NCI-H2227 (cell line): ENCODE measurements around the gene HES5.

ENCODE experiments used
- DNase-seq: peaks from one replicate; lab custom pipeline; 2025; ENCODE audit not compliant: unreplicated experiment; lab: John Stamatoyannopoulos, UW

The HES5 gene

DNA sequence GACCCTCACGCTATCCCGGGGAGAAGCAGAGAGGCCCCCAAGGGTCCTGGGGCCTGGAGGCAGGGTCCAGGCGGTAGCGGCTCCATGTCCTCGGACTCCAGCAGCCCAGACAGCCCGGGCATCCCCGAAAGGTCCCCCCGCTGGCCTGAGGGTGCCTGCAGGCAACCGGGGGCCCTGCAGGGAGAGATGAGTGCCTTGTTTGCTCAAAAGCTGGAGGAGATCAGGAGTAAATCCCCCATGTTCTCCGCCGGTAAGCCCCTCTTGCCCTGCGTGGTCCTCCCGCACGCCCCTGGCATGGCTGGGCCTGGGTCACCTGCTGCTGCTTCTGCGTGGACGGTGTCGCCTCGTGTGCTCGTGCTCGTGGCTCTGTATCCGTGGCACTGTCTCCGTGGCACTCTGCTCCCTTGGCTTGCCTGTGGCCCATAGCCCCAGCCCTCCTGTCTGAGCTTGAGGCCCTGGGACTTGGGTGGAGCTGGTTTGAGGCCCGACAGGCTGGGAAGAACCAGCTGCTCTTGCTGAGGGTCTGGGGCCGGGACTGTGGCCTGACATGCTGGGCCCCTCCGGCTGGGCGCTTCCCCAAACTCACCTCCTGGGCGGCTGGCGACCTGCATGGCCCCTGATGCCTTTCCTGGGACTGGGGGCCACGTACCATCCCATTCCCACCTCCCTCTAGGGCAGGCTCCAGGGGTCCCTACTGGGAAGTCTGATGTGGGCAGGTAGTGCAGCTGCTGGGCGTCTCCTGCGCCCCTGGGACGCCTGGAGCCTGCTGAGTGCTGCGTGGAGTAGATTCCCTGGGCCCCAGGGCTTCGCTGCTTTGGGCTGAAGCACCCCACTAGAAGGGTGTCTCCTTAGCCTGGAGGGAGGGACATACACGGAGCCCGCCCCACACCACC, 27.2 kb downstream of the HES5 start:
- no peak for DNase-seq

DNA sequence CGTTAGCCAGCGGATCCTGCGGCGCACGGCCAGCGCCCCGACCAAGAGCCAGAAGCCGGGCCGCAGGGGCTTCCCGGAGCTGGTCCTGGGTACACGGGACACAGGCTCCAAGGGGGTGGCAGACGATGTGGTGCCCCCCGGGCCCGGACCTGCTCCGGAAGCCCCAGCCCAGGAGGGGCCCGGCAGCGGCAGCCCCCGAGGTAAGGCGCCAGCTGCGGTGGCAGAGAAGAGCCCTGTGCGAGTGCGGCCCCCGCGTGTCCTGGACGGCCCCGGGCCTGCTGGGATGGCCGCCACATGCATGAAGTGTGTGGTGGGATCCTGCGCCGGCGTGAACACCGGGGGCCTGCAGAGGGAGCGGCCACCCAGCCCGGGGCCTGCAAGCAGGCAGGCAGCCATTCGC, 27.9 kb downstream of the HES5 start:
- DNase-seq = no peak

DNA sequence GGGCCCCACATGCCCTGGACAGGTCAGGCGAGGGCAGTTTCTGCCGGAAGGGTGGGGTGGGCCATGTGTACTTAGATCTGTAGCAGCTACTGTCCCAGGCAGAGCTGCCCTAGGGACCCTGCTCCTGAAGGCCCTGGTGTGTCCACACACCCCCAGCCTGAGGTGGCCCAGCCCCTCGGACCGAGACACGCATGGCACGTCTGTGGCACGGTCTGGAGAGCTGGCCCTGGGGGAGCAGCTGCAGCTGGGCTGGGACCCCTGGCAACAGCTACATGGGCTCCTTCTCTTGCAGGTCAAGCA, 28.3 kb downstream of the HES5 start:
- DNase-seq = no peak

DNA sequence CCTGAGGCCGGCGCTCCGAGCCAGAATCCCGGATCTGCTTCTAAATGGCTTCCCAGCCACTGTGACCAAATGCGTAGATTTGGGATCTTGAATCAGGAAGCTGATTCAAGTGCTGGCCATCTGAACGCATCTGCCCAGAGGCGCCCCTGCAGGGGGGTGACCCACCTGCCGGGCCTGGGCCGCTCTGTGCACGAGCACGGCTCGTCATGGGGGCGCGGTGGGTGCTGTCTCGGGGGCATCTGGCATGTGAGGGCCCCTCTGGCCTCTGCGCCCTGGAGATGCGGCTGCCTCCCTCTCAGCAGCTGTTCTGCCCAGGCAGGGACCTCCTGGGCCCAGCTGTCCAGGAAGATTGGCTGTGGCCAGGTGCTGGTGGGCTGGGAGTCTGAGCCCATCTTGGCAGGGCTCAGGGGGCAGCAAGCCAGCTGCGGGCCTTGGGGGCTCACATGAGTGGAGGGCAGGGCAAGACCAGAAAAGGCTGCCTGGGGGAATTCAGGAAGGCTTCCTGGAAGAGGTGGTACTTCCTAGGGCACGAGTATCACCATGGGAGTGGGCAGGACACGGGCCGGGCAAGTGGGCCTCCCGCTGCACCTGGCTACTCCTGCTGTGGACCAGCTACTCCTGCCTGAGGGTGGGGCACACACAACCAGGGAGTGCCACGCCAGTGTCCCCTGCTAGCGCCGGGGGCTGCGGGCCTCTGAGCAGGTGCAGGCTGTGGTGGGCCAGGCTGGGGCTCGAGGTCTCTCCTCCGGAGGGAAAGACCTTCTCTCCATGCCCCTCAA, 28.8 kb downstream of the HES5 start:
- no peak for DNase-seq

DNA sequence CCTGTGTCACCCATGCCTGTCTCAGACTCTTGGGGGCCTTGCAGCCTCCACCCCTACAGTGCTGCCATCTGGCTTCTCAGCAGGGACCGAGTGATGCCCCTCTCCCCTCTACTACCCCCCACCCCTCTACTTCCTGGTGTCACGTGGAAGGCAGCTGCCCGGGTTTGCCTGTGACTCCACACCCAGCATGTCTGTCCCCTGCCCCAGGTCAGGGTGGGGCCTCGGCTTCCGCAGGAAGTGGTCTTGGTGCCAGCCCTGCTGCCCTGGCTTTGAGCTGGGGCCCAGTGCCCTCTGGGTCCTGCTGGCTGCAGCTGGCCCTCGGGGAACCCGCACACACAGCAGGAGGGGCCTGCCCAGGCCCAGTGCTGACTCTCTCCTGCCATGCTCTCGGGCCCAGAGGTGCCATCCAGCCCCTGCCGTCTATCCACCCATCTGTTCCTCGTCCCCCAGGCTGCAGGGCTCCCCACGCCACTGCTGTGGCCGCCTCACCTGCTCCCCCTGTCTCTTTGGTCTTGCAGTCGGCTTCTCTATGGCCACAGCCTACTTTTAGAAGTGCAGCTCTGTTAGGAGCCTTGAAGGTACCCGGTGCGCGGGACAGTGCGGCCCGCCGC, 30.0 kb downstream of the HES5 start:
- no peak for DNase-seq

DNA sequence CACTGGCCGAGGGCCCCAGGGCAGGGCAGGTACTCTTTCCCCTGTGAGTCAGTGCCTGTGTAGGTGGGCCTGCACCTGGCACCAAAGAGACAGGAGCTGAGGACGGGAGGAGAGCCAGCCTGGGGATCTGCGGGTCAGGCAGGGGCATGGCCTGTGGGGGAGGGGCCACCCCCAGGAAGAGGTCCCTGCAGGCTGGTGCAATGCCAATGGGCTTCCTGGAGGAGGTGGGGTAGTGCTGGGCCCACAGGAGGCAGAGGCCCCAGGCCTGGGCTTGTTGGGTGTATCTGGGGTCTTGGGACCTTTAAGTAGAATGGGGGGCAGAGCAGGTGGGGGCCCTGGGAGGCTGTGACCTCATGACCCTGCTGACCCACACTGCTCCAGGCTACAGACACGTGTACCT, 30.8 kb downstream of the HES5 start:
- DNase-seq = no peak

DNA sequence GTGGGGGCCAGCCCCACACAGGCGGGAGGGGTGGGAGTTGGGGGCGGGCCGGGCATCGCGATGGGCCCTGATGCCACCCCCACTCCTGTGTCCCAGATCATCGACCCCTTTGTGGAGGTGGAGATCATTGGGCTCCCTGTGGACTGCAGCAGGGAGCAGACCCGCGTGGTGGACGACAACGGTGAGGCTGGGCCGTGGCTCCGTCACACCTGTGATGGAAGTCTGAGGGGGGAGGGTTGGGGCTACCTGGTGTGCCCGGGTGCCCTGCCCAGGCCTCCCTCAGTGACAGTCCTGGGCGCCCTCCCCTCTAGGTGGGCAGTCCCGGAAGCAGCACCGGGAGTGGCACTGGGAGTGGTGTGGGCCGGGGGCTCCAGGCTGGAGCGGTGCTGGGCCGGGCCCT, 31.4 kb downstream of the HES5 start:
- no peak for DNase-seq

DNA sequence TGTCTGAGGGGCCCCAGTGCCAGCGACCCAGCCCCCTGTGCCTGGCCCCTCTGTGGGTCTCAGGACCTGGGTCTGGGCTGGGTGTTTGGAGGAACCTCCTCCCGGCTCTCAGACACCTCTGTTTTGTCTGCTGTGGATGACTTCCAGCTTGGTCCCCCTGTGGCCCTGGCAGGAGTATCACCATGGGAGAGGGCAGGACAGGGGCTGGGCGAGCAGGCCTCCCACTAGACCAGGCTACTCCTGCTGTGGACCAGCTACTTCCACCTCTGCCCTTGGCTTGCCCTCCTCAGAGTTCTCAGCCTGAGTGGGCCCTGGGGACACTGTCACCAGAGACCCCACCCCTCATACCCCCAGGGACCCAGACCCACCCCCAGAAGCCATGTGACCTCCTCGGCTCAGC, 32.2 kb downstream of the HES5 start:
- DNase-seq = no peak

DNA sequence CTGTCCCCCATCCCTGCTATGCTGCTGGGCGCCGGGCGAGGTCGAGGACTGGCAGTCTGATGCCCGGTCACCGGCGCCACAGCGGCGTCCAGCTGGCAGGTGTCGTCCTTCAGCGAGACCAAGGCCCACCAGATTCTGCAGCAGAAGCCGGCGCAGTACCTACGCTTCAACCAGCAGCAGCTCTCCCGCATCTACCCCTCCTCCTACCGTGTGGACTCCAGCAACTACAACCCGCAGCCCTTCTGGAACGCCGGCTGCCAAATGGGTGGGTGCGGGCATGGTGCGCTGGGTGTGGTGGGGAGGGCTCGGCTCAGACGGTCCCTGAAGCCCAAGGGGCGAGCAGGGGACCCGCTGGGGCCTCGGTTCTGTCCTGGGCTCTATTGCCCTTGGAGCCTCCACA, 33.3 kb downstream of the HES5 start:
- DNase-seq = no peak

DNA sequence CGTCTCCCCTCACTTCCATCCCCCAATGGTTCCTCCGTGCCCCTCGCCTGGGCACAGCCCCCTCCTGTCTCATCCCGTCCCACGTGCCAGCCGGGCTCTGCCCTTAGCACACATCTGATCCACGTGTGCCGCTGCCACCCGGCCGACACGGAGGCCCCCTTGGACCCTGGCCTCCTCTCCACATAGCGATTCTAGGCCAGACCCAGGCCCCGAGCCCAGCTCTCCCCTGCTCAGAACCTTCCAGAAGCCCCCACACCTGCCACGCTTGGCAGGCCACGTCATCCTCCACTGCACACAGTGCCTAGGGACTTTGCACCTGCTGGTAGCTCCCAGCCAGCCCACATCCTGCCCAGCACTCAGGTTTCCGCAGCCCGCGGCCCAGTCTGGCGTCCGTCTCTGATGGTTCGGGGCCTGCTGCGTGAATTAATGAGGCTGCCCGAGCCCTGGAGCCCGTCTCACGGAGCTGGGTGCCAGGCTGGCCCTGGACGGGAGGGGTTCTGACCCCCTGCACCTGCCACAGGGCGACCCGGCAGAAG, 33.9 kb downstream of the HES5 start:
- DNase-seq = no peak

DNA sequence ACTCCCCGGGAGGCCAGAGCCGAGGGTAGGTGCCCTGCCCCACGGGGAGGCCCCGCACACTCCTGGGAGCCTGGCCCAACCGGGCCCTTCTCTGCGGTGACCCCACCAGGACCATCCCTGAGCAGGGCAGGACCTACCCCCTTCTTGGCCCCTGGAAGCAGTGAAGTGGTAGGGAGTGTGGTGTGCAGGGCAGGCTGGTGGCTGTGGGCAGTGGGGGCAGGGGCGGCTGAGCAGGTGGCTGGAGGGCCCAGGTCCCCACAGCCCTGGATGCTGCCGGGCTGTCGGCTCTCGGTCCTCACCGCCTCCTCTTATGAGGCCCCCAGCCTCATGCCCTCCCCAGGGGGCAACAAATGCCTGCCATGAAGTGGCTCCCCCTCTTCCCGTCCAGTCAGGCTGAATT, 34.5 kb downstream of the HES5 start:
- DNase-seq = no peak

DNA sequence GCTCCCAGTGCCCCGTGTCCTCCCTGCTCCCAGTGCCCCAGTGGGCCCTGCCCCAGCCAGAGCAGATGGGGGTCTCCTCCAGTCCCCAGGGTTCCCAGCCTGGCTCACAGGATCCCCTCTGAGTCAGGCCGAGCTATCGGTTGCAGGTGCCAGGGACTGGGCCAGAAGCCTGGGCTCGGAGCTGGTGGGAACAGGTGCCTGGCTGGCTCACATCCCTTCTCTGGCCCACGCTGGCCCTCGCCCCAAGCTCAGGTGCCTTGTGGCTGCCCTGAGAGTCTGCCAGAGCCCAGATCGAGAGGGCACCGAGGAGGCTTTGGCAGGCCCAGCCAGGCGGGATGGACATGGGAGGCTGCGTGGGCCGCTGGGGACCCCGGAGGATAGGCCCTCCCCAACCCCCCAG, 35.0 kb downstream of the HES5 start:
- DNase-seq = no peak

DNA sequence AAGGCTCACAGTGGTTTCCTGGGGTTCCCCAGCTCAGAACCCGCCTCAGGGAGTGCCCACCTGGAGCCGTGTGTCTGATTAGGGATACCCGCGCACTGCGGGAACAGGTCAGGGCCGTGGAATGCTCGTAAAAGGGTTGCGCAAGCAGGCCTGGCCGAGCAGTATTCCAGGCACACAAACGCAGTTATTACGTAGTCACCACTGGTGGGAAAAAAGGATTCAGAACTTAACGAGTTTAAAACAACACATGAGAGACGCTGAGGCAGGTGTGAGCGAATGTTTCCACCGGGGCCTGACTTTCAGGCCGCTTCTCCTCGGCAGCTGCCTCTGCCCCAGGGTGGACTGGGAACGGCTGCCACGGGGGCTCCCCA, 35.8 kb downstream of the HES5 start:
- no peak for DNase-seq

DNA sequence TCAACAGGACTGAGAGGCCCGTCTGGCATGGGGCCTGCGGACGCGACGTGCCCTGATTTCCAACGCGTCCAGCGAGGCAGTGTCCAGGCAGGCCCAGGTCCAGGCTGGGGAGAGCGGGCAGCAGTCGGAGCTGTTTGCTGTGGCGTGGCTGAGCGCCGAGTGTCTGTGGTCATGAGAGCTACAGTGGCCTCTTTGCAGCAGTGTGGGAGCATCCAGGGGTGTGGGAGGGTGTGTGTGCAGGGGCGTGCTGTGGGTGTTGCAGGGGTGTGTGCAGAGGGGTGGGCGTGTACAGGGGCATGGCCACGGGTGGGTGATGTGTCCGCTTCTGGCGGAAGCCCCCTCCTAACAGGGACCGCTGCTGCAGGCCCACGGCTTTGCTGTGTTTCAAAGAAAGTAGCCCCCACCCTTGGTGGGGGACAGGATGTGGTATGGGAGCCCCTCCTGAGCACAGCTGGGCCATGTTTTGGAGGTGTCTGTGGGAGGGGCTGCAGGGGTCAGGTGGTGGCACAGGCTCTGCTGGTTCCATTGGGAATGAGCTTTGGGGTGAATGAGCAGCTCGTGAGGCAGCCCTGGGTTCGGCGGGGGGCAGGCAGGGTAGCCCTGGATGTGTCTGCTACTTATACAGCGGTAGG, 36.3 kb downstream of the HES5 start:
- DNase-seq = no peak

DNA sequence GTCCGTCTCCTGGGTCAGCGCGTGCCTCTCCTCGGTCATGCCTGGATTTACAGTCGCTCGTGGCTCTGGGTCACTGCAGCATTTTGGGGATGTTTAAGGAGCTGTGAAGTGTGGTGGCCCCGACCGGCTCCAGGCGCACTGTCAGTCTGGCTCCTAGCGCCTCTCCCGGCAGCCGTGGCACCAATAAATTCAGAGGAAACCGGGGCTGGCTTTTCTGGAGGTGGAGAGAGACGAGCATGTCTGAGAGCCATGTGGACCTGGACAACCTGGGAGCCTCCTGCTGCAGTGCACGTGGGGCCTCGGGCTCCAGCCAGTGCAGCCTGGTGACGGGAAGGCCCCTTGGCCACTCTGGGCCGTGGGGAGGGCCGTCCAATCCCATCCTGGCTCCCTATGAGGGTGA, 36.8 kb downstream of the HES5 start:
- no peak for DNase-seq

DNA sequence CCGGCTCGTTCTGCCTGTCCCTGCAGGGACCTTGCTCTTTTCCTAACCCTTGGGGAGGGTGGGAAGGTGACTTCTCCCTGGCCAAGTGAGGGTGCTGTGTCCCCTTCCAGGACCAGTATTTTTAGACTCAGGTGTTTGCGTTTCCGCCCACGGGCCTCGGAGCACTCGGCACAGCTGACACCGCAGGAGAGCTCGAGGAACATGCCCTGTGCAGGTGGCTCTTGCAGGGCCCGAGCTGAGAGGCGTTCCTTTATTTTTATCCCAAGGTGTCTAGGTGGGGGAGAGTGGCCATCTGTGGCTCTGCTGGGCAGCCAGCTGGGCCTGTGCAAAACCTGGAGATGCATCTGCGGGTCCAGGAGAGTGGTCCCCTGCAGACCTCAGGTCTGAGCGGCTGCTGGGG, 38.0 kb downstream of the HES5 start:
- no peak for DNase-seq

DNA sequence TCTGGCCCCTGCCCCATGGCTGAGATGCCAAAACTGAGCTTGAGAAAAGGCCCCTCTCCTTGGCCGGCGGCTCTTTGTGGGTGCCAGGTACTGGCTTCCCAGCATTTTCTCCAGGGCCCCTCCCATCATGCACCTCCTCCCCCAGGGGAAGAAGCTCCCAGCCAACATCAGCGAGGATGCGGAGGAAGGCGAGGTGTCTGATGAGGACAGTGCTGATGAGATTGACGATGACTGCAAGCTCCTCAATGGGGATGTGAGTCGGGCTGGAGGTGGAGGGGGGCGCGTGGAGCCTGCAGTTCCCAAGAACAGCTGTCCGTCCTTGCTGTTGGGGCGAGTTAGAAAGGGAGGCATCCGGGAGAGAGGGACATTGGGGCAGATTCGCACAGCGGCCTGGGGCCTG, 40.4 kb downstream of the HES5 start:
- DNase-seq = no peak

DNA sequence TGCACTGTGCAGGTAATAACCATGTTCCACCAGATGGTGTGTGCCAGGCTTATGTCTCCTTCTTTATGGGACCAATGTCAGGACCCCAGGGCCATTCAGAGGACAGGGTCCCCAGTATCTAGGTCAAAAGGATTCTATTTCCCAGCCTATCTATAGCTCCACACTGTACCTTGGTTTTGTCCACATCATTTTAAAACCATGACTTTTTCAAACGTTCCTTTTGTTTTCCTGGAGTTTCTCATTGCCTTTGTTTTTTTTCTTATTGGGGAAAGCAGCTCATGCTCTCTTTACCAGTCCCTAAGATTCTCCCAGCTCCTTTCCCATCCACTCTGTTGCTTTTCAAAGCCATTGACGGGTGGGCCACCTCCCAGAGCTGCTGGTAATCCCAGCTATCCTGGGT, 41.4 kb downstream of the HES5 start:
- DNase-seq = no peak

DNA sequence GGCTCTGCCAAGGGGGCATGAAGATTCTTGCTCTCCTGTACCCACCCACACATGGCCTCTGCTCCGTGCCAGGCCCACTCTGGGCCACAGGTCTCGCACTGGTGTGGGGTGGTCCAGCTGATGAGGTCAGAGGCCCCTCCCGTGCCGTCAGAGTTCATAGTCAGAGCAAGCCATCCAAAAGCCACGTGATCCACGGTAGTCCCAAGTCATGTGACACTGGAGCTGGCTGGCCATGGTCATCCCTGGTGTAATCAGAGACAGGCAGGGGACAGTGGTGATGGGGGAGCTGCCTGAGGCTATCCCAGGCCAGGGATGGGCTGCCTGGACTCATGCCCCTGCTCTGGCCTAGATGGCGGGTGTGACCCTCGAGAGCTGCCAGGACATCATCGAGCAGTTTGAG, 43.5 kb downstream of the HES5 start:
- no peak for DNase-seq

DNA sequence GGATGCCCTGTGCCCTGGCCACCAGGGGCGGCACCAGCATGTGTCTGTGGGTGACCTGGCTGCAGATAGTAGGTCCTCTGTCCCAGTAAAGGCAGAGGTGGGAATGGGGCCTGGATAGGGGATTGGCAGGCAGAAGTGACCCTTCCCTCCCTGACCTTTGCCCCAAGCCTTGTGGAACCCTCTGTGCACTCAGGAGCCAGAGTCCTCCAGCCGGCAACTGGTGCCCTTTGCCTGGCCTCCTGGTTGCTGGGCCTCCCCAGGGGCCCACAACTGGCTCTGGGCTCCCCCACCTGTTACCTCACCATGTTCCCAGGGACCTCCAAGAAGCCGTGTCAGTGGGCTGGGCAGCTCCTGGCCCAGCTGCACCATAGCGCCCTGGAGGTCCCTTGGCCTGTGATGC, 44.0 kb downstream of the HES5 start:
- no peak for DNase-seq

DNA sequence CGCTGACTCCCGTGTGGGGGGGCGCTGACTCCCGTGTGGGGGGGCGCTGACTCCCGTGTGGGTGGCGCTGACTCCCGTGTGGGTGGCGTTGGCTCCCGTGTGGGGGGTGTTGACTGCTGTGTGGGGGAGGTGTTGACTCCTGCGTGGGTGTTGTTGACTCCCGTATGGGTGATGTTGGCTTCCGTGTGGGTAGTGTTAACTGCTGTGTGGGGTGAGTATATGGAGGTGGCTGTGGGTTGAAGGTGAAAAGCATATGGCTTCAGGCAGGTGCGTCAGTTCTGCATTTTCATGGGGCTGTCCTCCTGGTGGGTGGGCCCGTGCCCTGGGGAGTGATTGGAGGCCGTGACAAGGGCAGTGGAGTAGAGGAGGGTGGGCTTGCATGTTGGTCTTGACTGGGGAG, 46.1 kb downstream of the HES5 start:
- DNase-seq = no peak

DNA sequence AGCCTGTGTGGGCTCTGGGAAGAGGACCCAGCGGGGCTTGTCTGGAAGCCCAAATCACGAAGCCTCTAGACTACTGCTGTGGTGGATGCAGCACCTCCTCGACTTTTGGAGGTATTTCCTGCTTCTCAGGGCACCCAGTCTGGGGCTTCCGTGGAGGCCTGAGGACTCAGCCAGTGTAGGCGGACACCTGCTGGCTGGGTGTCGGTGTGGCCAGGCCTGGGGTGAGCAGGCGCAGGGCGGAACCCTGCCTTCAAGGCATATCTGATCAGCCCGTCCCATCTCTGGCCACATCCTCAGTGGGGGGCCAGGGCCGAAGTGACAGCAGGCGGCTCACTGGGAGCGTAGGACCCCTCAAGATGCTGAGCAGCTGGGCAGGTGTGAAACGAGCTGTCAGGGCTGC, 47.0 kb downstream of the HES5 start:
- DNase-seq = no peak
